IPS DF 4.7 (cell line): ENCODE results near the gene PDE9A.
"Not testable (repeated sequence)": the region's sequence is repeated elsewhere in the genome, so short reads cannot be mapped to it uniquely, and the experiment has no call there.

ENCODE experiments used
- DNase-seq: peaks from one replicate; pipeline ENCODE4 v3.0.0-alpha.2; 2013; ENCODE audit warnings: low spot score; ENCODE audit errors: extremely low read depth

The PDE9A gene

DNA sequence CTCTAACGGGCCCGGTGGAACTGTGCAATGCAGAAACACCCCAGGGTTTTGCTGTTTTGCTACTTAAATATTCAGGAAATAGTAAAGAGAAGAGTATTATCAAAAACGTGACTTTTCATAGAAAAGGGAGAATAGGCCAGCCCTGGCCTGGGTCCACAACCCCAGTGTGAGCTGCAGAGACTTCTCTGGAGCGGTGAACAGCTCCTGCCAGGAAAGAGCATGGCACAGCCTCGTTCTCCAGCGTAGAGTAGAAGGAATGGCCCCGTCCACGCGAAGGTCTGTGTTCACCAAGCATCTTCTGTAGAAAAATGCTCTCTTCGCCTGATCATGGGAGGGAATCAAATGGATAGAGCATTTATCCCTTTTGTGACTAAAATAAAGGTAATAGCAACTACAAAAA is 51.4 kb downstream of the PDE9A start:
- no peak for DNase-seq

DNA sequence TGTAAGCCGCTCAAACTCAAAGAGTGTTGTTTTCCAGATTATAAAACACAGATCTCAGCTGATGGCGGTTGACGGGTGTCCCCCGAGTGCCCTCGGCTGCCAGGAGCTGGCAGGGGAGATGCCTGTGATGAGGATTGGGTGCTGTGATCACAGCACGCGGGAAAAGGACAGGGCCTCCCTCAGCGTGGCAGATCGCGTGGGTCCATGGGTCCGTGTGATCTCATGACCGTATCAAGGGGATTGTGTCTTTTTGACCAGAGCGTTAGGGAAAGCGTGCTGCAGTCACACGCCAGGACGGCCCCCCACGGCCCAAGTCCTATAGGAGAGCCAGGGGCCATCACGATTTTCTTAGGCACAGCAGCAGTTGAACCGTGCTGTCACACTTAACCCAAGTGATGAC is 51.9 kb downstream of the PDE9A start:
- no peak for DNase-seq

GRCh38 chr21:42705746-42706374 is 52.4 kb downstream of the PDE9A start:
- DNase-seq: no peak

DNA sequence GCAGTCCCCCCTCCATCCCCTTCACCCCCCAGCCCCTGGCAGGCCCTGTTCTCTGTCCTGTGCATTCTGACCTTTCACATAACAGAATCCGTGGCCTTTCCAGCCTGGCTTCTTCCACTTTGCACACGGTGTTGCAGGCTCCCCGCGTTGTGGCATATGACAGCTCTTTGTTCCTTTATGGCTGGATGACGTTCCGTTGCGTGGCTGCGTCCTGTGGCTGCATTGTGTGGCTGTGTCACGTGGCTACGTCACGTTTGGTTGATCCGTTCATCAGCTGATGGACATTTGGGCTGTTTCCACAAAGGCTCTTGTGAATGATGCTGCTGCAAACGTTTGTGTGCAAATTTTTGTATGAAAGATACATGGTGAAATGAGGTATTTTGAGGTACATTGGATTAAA is 53.3 kb downstream of the PDE9A start:
- DNase-seq: no peak

GRCh38 chr21:42707207-42707830 is 53.9 kb downstream of the PDE9A start:
- no peak for DNase-seq

- no peak for DNase-seq
These were observed 54.7 kb downstream of the PDE9A start for GRCh38 chr21:42708107-42708506.

DNA sequence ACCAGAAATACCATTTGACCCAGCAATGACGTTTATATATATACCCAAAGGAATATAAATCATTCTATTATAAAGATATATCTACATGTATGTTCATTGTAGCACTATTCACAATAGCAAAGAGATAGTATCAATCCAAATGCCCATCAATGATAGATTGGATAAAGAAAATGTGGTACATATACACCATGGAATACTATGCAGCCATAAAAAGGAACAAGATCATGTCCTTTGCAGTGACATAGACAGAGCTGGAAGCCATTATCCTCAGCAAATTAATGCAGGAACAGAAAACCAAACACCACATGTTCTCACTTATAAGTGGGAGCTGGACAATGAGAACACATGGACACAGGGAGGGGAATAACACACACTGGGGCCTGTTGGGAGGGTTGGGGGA is 55.5 kb downstream of the PDE9A start:
- DNase-seq: not testable (repeated sequence)

GRCh38 chr21:42711667-42712066 is 58.2 kb downstream of the PDE9A start:
- DNase-seq: no peak

GRCh38 chr21:42715427-42715826 is 62.0 kb downstream of the PDE9A start:
- DNase-seq: not testable (repeated sequence)

DNA sequence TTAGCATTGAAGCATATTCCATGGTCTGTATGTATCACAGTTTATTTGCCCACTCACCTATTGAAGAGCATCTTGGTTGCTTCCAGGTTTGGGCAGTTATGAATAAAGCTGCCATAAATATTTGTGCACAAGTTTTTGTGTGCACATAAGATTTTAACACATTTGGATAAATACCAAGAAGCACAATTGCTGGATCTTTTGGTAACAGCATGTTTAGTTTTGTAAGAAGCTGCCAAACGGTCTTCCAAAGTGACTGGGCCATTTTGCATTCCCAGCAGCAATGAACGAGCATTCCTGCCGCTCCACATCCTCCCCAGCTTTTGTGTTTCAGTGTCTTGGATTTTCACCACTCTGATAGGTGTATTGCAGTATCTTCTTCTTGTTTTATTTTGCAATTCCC is 62.7 kb downstream of the PDE9A start:
- no peak for DNase-seq

- DNase-seq: not testable (repeated sequence)
These were observed 67.1 kb downstream of the PDE9A start for GRCh38 chr21:42720484-42720883.

GRCh38 chr21:42721341-42721824 is 68.0 kb downstream of the PDE9A start:
- no peak for DNase-seq

DNA sequence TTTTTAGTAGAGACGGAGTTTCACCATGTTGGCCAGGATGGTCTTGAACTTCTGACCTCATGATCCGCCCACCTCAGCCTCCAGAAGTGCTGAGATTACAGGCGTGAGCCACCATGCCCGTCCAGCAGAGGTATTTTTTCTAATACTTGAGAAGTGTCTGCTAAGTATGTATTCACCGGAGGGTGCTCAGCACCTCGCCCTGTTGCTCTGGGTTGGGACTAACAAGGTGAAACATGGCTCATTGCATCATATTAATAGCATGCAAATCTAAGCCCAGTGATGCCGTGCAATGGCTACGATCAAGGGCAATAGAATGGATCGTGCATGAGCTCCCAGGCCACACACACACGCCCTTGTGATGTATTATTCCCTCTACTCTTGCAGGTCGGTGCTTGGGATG is 68.7 kb downstream of the PDE9A start:
- no peak for DNase-seq

DNA sequence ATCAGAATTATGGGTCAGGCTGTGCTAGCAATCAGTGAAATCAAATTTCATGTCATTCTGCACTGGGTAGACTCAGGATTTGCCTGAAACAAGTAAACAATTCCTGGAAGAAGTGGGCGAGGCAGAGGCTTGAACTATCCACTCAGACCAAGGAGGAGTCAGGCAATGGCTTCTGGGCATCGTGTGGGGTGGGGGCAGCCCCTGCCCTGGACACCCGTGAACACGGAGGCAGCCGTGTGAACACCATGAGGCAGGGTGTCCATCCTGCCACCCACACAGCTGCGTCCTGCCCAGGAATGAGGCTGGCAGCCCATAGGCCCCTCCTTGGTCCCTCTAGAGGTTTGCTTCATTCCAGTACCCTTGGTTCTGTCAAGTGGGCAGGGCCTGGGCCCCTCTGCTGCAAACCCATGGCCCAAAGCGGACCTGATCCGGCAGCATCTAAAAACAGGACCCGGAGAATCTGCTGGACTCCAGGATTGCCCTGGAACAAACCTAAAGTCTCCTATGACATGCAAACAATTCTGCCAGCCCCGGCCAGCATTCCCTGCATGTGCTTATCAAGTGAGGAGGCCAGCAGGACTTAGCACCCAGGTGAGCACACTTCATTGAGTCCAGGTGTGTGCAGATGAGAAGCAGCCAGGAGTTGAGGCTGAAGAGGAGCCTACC is 69.5 kb downstream of the PDE9A start:
- no peak for DNase-seq

GRCh38 chr21:42724226-42724920 is 71.0 kb downstream of the PDE9A start:
- no peak for DNase-seq

DNA sequence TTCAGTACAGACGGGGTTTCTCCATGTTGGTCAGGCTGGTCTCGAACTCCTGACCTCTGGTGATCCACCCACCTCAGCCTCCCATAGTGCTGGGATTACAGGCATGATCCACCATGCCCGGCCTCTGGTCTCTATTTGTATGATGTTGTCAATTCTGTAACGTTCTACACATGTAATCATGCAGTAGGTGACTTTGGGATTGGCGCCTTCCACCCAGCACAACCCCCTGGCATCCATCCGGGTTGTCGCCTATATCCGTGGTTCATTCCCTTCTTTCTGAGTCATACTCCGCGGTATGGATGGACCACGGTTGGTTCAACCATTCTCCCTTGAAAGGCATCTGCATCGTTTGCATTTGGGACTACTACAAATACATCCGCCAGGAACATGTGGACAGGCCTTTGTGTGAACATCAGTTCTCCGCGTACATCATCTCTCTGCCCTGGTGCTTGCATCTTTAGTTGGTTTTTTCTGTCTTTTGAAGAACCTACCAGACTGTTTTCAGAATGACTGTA is 72.1 kb downstream of the PDE9A start:
- DNase-seq: no peak

- no peak for DNase-seq
These were observed 78.0 kb downstream of the PDE9A start for GRCh38 chr21:42731264-42732032.

- no peak for DNase-seq
These were observed 78.6 kb downstream of the PDE9A start for GRCh38 chr21:42732033-42732410.

DNA sequence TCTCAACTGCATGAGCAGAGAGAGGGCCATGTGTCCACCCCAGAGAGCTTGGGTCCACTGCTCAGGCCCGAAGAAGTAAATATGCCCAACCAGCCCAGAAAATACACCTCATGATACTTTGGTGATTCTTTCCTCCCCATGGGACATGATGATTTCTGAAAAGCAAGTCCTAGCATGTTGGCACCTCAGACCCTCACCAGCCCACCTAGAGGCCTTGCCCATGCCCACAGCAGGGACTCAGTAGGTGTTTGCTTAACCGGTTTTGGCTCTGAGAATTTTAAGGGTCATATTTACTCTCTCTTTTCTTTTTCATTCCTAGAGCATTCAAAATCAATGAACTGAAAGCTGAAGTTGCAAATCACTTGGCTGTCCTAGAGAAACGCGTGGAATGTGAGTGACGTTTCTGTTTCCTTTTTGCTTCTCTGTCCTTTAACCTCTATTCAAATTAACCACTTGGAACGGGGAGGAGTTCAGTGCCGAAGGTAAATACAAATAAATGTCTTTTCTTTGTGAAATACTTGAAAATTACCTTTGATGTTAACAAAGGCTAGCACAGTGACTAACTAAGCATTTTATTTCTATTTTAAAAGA is 79.7 kb downstream of the PDE9A start:
- DNase-seq: no peak

DNA sequence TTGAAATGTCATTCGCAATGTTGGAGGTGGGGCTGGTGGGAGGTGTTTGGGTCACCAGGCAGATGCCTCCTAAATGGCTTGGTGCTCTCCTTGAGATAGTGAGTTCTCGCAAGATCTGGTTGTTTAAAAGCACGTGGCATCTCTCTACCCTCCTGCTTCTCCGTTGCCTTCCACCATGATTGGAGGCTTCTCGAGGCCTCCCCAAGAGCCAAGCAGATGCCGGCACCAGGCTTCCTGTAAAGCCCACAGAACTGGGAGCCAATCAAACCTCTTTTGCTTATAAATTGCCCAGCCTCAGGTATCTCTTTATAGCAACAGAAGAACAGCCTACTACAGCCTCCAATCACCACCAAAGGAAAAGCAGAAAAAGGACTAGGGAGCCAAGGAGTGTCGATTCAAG is 80.5 kb downstream of the PDE9A start:
- no peak for DNase-seq
